ENCODE data around the gene CAPS2. TPM values are rescaled to one million over a fixed set of nuclear protein-coding genes. Genes with fewer than 3 reads are reported as not detected.

The CAPS2 gene
- 0.94 to 1.6 TPM (median 0.99 TPM) in 5 replicates for total RNA-seq (2022; extraction: Qiagen RNA extraction)

GRCh38 chr12:75329918-75330826 is at the start of gene CAPS2:
Gene CAPS2 (minus strand): TSS chr12:75330324. CDS start chr12:75326498, 3,826 bp downstream.

GRCh38 chr12:75334384-75335030 is 4.4 kb upstream of the CAPS2 start, which contains the start of gene GLIPR1L1:
Gene GLIPR1L1 (plus strand): TSS chr12:75334670. CDS start chr12:75334729, 59 bp downstream.

Other genes with a start within 250 kb of the CAPS2 start
- not detected in 5 replicates for gene KCNC2, start 120.5 kb downstream of the CAPS2 start, total RNA-seq (2022; extraction: Qiagen RNA extraction)
- gene GLIPR1L1, start 4.3 kb upstream of the CAPS2 start, total RNA-seq (2022; extraction: Qiagen RNA extraction): not detected in 5 replicates
- 0.08 to 0.20 TPM (median 0.10 TPM) in 5 replicates for gene GLIPR1L2, start 60.8 kb upstream of the CAPS2 start, total RNA-seq (2022; extraction: Qiagen RNA extraction)
- 25.3 to 30.7 TPM (median 30.3 TPM) in 5 replicates for gene GLIPR1, start 150.4 kb upstream of the CAPS2 start, total RNA-seq (2022; extraction: Qiagen RNA extraction)
- 51.9 to 79.7 TPM (median 55.6 TPM) in 5 replicates for gene KRR1, start 181.3 kb upstream of the CAPS2 start, total RNA-seq (2022; extraction: Qiagen RNA extraction)

Data from A549 treated with Hydrocortisone at 1 μM for 4 hours (cell line).